GM21619 (cell line): Measurements from ENCODE around the gene UCHL1.
"Not testable (repeated sequence)": the region's sequence is repeated elsewhere in the genome, so short reads cannot be mapped to it uniquely, and the experiment has no call there.

ENCODE experiments used
- ATAC-seq: cut with Tn5 transposase; IDR thresholded peaks from one replicate; pipeline ENCODE4 v1.9.1; 2021; ENCODE audit not compliant: unreplicated experiment

UCHL1 gene

DNA sequence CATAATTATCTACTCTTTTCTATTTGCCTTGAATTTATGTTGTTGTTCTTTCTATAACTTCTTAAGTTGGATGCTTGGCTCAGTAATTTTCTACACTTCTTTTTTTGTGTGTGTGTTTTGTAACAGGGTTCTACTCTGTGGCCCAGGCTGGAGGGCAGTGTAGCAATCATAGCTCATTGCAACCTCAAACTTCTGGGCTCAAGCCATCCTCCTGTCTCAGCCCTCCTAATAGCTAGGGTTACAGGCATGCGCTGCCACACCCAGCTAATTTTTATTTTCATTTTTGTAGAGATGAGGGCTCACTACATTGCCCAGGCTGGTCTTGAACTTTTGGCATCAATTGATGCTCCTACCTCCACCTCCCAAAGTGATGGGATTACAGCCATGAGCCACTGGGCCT, 20.7 kb upstream of the UCHL1 start:
- no peak for ATAC-seq

DNA sequence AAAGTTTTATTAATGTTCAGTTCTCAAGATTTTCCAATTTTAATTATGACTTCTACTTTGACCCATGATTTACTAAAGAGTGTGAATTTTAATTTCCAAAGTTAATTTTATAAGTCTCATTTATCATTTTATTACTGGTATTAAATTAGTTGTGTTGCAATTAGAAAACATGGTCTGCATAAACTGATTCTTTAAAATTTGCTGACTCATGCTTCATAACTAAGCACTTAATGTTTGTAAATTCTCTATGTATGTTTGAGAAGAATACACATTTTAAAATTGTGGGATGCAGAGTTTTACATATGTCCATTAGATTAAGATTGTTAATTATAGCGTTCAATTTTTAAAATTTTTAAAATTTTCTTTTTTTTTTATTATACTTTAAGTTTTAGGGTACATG, 20.2 kb upstream of the UCHL1 start:
- ATAC-seq = no peak

DNA sequence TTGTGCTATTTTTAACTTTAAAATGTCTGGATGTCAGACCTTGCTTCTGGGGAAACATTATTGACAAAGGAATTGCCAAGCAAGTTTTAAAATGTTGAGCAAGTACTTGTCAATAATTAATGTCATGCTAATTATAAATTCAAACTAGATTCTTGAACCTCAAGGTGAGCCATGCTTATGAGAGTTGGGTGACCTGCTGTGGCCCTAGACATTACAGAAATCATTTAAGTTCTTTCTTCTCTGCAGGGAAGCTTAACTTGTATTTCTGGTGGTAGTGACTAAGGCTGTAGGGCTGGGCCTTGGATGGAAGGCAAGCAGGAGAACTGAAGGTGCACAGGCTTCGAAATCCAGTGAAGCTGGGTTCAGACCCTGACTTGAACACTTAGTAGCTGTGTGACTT, 14.8 kb upstream of the UCHL1 start:
- ATAC-seq = no peak

DNA sequence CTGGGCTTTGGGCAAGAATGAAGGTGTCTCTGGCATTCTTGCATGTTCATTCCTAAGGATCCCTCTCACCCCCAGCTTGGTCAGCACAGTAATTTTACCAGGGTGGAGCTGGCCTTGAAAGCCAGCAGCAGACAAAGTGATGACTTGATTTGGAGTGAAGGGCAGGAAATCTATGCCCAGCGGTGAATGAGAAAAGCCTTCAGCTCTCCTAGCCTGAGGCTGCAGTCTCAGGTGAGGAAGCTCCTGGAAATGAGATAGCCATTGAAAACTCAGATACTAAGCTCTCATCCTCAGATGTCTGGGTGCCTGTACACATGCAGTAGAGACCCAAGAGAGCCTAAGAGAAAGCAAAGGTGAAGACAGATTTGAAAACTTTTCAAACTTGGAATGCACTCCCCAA, 10.7 kb upstream of the UCHL1 start:
- ATAC-seq = no peak

DNA sequence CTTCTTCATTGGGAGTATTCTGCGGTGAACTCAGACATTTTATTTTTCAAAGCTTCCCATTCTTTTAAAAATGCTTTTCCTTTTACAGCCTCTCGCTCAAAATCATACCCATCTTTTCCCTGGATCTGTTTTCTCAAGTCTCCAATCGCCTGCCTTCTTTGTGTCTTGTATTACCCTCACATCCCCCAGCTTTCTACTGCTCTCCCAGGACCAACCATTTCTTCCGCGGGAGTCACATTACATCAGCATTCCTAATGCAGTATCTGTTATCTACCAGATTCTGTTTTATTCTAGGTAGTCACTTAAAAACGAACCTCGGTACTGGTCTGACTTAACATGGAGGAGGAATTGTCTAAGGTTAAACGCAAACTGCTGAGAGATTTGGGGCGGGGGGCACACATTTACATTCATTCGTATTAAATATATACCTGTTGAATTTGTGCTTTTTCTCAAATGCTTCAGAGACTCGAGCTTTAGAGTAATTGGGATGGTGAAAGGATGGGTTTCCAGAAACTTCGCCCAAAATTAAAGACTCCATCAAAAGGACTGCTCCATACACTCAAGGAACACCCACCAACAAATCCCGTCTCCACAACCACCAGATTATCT, 493 bp upstream of the UCHL1 start:
- ATAC-seq = no peak

DNA sequence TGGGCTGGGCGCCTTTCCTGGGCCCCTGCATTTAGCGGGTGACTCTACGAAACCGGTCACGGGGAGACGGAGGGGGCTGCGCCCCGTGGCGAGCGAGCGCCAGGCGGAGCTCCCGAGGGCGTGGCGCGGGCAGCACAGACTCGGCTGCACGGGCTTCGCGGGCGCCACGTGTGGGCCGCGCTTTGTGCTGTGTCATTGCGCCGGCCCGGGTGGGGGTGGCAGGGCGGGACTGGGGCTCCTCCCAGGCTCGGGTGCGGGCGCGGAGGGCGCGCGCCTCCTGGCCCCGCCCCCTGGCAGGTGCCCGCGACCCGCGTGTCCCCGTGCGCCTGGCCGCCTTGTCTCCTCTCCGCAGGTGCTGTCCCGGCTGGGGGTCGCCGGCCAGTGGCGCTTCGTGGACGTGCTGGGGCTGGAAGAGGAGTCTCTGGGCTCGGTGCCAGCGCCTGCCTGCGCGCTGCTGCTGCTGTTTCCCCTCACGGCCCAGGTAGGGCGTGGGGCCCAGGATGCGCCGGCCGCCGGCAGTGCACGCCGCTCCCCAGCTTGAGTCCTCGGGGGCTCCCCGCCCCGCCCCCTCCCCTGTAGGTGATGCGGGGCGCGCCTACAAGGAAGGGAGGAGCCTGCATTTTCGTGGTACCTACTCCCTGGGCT, 651 bp downstream of the UCHL1 start:
- ATAC-seq = no peak

DNA sequence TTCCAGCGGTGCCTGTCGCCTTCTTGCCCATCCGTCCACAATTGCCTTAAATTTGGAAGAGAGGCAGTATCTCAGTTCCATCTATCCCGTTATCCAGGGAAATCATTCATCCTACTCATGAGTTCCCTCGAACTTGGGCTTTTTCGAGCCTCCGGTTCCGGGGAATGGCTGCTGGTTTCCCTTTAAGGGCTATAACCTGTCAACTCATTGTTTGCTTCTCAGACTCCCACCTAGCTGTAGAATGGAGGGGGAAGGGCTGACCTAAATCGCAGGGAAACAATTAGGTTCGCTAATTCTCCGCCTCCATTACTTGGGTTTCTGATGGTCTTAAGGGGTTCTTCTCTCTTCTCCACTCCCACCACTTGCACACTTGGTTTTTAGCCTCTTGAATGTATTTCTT, 1.2 kb downstream of the UCHL1 start:
- ATAC-seq = no peak

DNA sequence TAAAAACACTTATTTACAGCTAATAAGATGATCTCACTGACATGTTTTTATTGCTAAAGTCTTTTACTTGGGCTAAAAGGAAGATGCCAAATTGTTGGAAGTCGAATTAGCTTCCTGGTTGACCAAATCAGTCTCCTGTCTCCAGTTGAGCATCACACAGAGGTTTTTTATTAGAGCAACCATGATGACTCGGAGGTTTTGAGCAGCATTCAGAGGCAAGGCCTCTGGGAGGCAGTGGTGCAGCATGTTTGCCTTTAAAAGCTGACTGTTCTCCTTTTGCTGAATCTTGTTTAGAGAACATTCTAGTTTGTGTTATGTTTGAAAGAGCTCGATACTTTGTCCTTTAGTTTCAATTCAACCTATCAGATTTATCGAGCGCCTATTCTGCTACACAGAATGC, 2.1 kb downstream of the UCHL1 start:
- ATAC-seq = no peak

DNA sequence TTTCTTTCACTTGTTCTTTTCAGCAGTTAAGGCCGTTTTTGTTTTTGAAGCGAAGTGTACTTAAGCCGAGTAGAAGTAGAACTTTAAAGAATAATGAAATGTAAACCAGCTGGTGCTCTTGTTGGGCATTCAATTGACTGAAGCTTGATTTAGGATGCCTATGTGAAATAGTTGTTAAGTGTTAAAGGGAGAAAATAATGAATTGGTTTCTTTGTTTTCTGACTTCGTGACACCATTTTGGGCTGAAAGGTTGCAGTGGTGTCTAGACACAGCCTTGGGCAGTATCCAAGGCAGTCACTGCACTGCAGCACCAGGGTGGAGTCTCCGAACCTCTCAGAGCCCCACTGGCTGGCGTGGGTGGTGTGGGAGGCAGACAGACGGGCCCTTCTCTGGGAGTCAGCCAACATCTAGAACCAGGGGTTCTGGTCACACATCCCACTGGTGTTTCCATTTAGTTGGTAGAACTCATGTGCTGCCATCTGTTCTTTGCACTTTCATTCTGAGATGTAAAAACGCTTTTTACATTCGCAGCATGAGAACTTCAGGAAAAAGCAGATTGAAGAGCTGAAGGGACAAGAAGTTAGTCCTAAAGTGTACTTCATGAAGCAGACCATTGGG, 3.5 kb downstream of the UCHL1 start:
- no peak for ATAC-seq

DNA sequence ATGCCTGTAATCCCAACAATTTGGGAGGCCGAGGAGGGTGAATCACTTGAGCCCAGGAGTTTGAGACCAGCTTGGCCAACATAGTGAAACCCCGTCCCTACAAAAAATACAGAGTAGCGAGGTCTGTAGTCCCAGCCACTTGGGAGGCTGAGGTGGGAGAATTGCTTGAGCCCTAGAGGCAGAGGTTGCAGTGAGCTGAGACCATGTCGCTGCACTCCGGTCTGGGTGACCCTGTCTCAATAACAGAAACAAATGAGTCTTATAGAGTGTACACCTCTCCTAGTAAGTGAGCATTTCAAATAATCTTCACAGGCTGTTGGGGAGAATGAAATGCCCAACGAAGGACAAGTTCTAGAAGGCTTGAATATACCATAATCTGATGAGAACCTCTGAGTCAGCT, 5.5 kb downstream of the UCHL1 start:
- ATAC-seq = no peak

DNA sequence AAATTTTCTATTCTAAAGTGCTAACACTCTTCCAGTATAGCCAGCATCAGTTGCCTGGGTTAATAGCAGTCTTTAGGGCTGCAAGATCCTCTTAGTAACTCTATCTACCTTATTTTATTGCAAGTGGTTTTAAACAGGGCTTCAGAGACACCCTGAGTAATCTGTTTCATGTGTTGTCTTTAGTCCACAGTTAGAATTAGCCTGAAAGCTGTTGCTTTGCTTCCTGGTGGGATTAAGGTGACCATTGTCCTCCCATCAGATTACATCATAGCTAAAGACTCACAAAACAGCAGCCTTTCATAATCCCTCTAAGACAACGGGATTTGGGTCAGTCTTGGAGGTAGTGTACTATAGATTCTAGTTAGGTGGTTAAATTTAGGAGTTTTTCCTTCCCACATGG, 7.5 kb downstream of the UCHL1 start:
- no peak for ATAC-seq

DNA sequence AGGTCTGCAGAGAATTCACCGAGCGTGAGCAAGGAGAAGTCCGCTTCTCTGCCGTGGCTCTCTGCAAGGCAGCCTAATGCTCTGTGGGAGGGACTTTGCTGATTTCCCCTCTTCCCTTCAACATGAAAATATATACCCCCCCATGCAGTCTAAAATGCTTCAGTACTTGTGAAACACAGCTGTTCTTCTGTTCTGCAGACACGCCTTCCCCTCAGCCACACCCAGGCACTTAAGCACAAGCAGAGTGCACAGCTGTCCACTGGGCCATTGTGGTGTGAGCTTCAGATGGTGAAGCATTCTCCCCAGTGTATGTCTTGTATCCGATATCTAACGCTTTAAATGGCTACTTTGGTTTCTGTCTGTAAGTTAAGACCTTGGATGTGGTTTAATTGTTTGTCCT, 11.3 kb downstream of the UCHL1 start:
- no peak for ATAC-seq

DNA sequence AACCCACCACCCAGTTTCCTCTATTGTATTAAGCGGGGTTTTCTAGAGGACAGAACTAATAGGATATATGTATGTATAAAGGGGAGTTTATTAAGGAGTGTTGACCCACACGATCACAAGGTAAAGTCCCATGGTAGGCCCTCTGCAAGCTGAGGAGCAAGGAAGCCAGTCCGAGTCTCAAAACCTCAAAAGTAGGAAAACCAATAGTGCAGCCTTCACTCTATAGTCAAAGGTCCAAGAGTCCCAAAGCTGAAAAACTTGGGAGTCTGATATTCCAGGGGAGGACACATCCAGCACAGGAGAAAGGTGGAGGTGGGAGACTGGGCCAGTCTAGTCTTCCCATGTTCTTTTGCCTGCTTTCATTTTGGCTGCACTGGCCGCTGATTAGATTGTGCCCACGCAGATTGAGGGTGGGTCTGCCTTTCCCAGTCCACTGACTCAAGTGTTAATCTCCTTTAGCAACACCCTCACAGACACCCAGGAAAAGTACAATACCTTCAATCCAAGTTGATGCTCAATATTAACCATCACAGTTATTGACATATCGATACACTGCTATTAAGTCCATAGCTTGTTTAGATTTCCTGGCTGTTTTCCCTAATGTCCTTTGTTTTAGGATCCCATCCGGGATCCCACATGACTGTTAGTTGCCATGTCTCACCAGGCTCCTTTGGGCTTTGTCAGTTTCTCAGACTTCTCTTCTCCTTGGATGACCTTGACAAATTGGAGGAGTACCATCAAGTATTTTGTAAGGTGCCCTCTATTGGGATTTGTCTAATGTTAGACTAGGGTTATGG, 12.2 kb downstream of the UCHL1 start:
- ATAC-seq = no peak

DNA sequence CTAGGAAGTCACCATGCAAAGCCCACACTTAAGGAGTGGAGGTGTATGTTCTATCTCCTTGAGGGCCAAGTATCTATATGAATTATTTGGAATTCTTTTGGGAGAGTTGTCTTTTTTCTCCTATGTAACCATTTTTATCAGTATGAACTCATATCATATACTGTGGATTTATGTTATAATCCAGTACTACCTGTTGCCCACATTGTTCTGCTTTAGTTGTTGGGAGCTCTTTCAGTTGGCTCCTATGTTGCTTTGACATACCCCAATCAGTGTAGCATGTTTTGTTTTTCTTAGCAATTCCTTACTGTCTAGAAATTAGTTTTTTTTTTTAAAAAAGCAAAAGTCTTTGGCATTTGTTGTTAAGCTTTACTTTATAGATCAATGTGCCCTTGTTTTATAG, 13.0 kb downstream of the UCHL1 start:
- ATAC-seq = no peak

DNA sequence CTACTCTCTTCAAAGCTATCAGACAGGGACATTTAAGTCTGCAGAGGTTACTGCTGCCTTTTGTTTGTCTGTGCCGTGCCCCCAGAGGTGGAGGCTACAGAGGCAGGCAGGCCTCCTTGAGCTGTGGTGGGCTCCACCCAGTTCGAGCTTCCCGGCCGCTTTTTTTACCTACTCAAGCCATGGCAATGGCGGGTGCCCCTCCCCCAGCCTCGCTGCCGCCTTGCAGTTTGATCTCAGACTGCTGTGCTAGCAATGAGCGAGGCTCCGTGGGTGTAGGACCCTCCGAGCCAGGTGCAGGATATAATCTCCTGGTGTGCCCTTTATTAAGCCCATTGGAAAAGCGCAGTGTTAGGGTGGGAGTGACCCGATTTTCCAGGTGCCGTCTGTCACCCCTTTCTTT, 19.2 kb downstream of the UCHL1 start:
- ATAC-seq = not testable (repeated sequence)

DNA sequence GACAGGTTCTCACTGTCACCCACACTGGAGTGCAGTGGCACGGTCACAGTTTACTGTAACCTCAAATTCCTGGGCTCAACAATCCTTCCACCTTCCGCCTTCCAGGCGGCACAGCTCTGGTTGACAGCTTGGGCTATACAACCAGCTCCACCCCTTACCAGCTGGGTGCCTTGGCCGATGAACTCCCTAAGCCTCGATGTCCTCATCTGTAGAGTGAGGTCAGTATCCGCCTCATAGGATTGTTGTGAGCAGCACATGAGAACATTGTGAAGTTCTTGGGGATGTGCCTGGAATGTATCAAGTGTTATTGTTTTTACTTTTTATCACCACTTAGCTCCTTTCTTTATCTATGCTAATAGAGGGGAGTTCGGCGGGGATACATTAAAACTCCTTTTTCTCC, 23.3 kb downstream of the UCHL1 start:
- ATAC-seq = no peak

DNA sequence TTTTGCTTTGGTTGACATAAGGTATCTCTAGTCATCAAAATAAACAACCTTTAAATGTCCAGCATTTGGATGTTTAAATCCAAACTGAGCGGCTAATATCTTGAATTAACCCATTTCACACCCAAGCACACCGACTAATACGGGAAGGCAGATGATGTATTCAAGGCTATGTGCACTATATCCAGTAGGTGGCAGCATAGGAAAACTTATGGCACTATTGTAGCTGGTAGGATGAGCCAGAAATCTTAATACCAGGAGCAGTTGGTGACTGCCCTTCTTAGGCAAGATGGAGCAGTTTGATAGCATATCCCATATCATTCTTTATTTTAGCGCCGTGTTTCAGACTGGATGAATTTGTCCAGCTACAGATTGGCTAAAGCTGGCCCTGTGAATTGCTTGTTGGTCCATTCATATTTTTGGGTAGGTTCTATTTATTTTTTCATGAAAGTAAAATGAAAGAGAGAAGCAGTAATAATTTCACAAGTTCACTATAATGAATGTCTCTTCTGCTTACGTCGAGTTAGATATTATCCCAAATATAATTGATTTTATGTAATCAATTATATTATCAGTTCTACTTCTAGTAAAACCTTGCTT, 24.4 kb downstream of the UCHL1 start:
- peak; percentile 98 for ATAC-seq

DNA sequence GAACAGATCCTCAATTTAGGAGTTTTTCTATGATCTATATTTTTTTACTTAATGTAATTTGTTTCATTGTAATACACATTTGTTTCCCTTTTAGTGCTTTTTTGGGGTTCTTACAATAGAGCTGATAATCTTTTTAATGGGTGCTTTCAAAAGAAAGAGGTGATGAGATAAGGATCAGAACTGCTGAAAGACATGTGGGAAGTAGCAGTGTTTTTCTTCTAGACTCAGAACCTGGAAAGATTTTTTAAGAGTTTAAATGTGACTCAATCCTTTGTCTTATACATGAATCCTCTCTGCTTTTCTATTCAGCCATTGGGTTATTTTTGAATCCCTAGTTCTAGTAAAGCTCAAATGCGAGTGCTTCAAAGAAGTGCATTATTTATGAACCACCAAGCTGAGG, 25.6 kb downstream of the UCHL1 start:
- ATAC-seq = no peak

DNA sequence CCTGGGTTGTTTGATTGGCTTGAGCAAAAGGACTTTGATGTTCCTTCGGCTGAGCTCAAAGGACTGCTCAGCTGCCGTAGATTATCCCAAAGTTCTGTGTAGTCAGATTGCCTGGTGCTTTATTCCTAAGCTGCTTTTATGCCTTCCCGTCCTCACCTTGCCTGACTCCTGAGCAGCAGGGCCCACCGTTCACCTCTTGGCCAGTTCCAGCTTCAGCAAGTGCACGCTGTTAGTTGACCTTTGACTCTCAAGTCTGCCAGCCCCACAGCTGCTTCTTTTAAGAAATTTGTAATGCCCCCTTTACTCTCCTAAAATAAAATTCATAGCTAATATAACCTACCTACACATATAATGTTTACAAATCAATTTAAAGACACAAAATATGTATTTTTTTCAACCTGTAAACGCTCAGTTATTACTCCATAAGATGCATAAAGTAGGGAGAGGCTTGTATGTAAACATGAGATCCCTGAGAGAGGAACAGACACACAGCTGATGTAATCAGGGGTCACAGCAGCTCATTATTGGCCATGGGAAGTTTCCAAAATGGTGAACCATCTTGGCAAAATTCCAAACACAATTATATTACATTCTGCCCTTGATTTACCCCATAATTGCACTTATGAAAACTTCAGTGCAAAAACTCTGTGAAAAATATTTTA, 28.6 kb downstream of the UCHL1 start:
- no peak for ATAC-seq

DNA sequence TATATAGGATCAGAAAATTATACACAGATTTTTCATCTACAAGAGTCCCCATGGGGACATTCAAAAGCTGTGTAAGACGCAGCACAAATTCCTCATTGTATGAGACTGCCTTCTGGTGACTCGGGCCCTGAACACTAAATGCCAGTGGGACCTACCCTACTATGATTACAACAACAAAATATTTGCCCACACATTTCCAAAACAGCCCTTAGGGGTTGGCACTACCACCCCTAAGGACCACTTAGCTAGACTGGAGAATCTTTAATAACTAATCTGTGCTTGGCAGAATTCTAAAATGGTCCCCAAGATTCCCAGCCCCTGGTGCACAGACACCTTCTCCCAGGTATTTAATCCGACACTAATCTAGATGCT, 29.1 kb downstream of the UCHL1 start:
- no peak for ATAC-seq

DNA sequence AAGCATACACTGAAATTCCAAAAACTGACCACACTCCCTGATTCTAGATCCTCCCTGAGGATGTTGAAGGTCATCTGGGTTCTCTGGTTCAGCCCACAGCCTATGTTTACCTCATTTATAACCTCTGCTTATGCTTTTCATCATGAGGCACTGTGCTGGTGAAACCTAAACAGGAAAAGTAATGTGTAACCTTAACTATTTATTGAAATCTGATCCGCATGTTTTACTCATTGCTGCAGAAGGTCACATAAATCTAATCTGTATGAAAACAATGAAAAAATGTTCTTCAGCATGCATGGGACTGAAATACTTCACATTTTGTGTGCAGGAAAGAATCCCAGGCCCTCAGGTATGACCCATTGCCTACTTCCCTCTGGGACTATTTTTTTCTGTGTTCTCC, 30.3 kb downstream of the UCHL1 start:
- ATAC-seq = no peak
